ENCODE data around the gene SYPL1. TPM values are rescaled to one million over a fixed set of nuclear protein-coding genes. Genes with fewer than 3 reads are reported as not detected.
A peak's percentile ranks its signal among the peaks of the same experiment; 100 is the strongest.

Gene SYPL1
- total RNA-seq, 1 donor = 40.6 TPM

DNA sequence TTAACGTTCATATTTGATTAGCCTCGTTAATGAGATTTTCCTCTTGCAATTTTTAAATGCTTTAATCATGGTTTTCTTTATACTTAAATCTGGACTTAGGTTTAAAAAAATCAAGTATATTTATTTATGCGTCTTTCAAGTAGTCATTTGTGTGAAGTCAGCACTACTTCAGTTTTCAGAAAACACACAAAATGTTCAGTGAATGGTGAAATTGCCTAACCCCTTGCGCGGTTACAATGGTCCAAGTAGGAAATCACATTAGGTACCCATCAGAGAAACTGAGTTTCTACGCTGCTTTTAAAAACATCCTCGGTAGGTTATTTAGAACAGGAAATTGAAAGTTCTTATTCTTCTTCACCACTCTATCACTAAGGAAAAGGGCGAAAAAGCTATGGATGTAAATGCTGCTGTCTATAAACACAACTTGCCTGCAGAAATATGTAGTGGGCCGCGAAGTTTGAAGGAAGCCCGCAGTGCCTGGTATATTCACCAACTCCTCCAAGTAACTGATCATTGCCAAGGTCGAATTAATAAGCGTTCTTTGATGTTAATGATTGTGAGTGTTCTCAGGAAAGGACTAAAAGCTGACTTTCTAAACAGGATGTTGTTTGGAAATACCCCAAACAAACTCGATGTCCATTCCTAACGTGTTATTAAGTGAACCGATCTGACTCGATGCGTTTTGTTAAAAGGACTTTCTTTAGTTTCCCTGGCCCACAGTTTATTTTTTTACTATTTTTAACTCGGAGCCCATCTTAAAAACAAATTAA lies 1.0 kb downstream of the SYPL1 start:
- peaks cover 53% of the 10 kb centered on the region for H3K4me1 ChIP-seq (ENCODE audit: insufficient read depth, low read length)
- no peaks in the 10 kb centered on the region for H3K27me3 ChIP-seq (ENCODE audit: insufficient read depth, low read length)
- peak overlapping the region; percentile 83 for H3K4me3 ChIP-seq (ENCODE audit: low read length)
- no peaks in the 10 kb centered on the region for H3K9me3 ChIP-seq (ENCODE audit: low read depth, low read length)

DNA sequence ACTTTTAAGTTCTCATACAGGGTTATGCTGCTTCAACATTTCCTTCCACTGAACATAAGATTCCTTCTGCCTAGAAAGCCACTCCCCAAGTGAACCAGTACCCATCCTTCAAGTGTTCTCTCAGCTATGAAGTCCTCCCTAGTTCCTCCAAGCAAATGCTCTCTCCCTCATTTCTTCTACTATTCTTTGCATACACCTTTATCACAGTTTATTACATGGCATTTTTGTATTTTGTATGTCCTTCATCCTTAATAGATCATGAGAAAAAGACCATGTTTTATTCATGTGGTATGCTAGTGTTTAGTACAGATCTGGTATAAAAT lies 1.9 kb downstream of the SYPL1 start:
- Histone ChIP-seq H3K4me3 (ENCODE audit: low read length) (no peak overlapping the region), H3K4me1 (ENCODE audit: insufficient read depth, low read length) (peaks cover 50% of the 10 kb centered on the region)

DNA sequence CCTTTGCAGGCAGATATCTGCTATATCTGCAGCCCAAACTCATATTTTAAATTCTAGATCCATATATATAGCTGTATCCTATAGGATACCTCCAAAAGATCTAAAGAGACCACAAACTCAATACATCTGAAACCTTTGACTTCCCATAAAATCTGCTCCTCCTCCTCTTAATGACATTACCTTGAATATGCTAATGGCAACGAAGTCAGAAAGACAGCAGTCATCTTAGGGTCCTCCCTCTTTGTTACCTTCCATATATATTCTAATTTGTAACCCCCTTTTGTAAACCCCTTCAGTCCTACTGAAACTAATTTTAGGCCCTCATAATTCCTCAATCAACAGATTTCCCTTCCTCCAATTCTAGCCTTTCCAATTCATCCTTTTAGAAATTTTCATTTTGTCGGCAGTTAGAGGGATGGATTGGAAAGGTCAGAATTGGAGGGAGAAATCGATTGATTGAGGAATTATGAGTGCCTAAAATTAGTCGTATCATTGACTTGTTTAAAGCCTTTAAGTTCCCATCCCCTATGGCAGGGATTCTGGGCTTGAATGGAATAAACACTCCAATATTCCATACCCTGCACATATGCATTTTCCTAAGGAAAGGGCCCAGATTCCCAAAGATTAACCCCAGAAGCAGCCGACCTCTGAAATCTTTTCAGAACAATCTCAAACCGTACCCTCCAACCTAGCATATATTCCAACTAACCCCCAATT lies 2.4 kb downstream of the SYPL1 start:
- Histone ChIP-seq H3K4me1 (ENCODE audit: insufficient read depth, low read length) (peaks cover 49% of the 10 kb centered on the region), H3K4me3 (ENCODE audit: low read length) (no peak overlapping the region), H3K9me3 (ENCODE audit: low read depth, low read length) (no peaks in the 10 kb centered on the region), H3K27me3 (ENCODE audit: insufficient read depth, low read length) (no peaks in the 10 kb centered on the region)

More for the DNA sequence above, 1.9 kb downstream of the SYPL1 start:
- H3K27me3 ChIP-seq (ENCODE audit: insufficient read depth, low read length) = no peaks in the 10 kb centered on the region
- no peaks in the 10 kb centered on the region for H3K9me3 ChIP-seq (ENCODE audit: low read depth, low read length)

DNA sequence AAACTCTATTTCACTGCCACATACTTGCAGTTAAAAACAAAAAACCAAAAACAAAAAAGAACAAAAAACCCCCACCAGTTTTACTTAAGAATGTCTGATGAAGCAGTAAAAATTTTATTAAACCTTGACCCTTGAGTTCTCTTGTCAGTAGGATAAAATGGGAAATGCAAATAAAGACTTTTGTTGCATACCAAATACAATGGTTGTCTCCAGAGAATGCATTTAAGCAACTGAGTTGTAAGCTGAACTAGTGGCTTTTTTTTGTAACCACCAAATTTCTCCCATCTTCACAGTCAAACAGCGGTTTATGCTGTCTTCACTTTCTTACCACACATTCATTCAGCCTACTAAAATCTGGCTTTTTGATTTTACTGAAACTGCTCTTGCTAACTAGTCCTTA lies 3.1 kb downstream of the SYPL1 start:
- Histone ChIP-seq H3K4me3 (ENCODE audit: low read length) (no peak overlapping the region), H3K4me1 (ENCODE audit: insufficient read depth, low read length) (peaks cover 46% of the 10 kb centered on the region), H3K9me3 (ENCODE audit: low read depth, low read length) (no peaks in the 10 kb centered on the region), H3K27me3 (ENCODE audit: insufficient read depth, low read length) (no peaks in the 10 kb centered on the region)

DNA sequence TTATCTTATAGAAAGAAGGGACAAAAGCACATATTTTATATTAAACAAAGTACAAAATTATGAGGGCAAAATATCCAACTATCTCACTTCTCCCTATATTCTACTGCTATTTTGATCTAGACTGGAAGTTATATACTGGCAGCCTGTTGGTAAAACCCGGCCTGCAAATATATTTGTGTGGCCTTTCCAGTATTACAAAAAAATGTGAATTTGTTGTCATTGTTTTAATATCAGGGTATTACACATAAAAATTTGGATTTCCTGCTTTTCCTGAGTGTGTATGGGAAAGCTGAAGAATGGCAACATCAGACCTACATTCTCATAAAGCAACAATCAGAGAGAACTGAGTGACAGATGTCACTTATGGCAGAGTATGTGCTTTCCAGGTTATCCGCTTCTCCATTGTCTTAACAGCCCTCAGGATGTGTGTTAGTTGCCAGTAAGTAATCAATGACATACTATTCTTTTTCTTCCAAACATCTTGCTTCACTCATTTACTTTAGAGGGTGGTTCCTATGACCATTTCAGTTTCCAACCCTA lies 7.3 kb downstream of the SYPL1 start:
- Histone ChIP-seq H3K9me3 (ENCODE audit: low read depth, low read length) (no peaks in the 10 kb centered on the region), H3K4me1 (ENCODE audit: insufficient read depth, low read length) (peaks cover 31% of the 10 kb centered on the region), H3K4me3 (ENCODE audit: low read length) (no peak overlapping the region), H3K27me3 (ENCODE audit: insufficient read depth, low read length) (no peaks in the 10 kb centered on the region)

DNA sequence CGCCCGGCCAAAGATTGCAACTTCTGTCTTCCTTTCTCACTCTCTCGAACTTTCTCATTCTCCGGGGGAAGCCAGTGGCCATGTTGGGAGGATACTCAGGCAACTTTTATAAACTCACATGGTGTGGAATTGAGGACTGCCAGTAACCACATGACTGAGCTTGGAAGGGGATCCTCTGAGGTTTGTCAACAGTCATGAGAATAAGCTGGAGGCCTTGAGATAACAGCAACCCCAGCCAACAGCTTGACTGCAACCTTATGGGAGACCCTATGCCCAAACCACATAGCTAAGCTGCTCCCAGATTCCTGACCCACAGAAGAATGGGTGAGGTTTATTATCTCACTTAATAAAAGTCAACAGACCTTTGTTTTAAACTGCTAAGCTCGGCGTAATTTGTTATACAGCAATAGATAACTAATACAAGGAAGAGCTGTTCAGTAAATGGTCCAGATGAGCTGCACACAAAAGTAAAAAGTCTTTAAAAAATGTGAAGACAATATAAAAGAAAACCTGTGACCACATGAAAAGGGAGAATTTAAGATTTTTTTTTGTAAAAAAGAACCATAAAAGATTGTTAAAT lies 9.6 kb downstream of the SYPL1 start:
- no peaks in the 10 kb centered on the region for H3K9me3 ChIP-seq (ENCODE audit: low read depth, low read length)
- H3K4me3 ChIP-seq (ENCODE audit: low read length) = no peak overlapping the region
- peaks cover 21% of the 10 kb centered on the region for H3K4me1 ChIP-seq (ENCODE audit: insufficient read depth, low read length)
- H3K27me3 ChIP-seq (ENCODE audit: insufficient read depth, low read length) = no peaks in the 10 kb centered on the region

DNA sequence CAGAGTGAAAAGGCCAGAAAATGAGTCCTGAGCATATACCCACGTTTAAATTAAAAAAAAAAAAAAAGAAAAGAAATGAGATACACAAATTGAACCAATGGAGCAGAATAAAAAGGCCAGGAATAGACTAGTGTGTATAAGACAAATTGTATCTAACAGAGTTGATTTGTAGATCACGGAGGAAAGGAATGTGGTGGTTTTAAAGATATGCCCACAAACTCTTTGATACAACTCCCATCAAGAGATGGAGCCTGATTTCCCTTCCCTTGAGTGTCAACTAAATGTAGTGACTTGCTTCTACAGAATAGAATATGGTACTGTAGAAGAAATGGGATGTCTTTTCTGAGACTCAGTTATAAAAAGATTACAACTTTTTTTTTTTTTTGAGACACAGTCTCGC lies 10.4 kb downstream of the SYPL1 start:
- Histone ChIP-seq H3K4me3 (ENCODE audit: low read length) (no peak overlapping the region), H3K27me3 (ENCODE audit: insufficient read depth, low read length) (no peaks in the 10 kb centered on the region), H3K4me1 (ENCODE audit: insufficient read depth, low read length) (peaks cover 21% of the 10 kb centered on the region), H3K9me3 (ENCODE audit: low read depth, low read length) (no peaks in the 10 kb centered on the region)

DNA sequence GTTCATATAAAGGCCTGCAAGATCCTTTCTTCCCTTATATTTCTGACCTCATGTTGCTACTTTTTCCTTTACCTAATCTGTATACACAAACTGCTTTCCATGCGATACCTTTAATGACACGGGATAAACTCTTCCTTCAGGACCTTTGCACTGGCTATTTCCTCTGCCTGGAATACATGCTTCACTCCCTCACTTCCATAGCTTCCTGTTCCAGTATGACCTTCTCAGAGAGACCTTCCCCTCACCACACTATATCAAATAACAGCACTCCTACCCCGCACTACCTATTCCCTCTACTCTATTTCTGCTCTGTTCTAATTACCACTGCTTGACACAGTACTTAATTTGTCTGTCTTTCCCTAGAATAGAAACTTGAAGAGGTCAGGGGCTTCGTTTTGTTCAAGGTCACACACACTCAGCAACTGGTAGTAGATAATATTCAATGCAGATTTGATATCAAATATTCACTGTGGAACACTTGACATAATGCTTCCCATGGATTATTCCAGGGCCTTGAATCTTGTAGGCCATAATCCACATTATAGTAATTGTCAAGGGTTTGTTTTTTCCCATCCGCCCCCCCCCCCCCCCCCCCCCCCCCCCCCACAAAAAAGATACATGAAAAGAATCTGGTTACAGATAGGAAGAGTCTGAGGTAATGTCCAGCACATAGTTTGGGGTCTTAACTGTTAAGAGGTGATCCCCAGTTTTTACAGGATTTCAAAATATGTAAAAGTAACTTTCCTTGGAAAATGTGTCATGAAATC lies 11.1 kb downstream of the SYPL1 start:
- Histone ChIP-seq H3K9me3 (ENCODE audit: low read depth, low read length) (no peaks in the 10 kb centered on the region), H3K4me3 (ENCODE audit: low read length) (no peak overlapping the region), H3K4me1 (ENCODE audit: insufficient read depth, low read length) (peaks cover 21% of the 10 kb centered on the region), H3K27me3 (ENCODE audit: insufficient read depth, low read length) (no peaks in the 10 kb centered on the region)

DNA sequence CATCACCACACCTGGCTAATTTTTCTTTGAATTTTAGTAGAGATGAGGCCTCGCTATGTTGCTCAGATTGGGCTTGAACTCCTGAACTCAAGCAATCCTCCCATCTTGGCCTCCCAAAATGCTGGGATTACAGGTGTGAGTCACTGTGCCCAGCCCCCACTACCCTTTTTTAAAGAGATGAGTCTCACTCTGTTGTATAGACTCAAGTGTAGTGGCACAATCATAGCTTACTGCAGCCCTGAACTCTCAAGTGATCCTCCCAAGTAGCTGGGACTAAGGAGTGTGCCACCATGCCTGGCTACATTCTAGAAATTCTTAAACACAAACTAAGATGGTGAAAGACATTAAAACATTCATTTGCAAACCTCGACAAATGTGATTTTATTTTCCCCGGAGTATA lies 12.6 kb downstream of the SYPL1 start:
- Histone ChIP-seq H3K27me3 (ENCODE audit: insufficient read depth, low read length) (no peaks in the 10 kb centered on the region), H3K4me1 (ENCODE audit: insufficient read depth, low read length) (peaks cover 21% of the 10 kb centered on the region), H3K9me3 (ENCODE audit: low read depth, low read length) (no peaks in the 10 kb centered on the region), H3K4me3 (ENCODE audit: low read length) (no peak overlapping the region)

DNA sequence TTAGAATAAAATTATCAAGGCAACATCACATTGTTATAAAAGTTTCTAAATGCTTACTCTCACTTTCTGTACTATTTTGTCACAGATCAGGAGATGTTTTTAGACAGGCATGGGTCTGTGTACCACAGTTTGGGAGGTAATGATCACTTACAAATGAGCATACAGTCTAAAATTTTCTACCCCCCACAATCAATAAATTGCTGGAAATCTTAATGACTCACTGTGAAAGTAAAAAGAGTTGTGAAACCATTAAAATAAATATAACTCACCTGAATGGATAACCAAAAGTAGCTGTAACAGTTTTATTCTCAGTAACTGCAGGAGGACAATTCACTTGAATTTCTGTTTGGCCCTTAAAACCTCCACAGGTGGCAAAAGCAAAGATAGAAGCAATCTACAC lies 13.2 kb downstream of the SYPL1 start:
- no peaks in the 10 kb centered on the region for H3K9me3 ChIP-seq (ENCODE audit: low read depth, low read length)
- no peak overlapping the region for H3K4me3 ChIP-seq (ENCODE audit: low read length)
- no peaks in the 10 kb centered on the region for H3K27me3 ChIP-seq (ENCODE audit: insufficient read depth, low read length)
- peaks cover 18% of the 10 kb centered on the region for H3K4me1 ChIP-seq (ENCODE audit: insufficient read depth, low read length)

DNA sequence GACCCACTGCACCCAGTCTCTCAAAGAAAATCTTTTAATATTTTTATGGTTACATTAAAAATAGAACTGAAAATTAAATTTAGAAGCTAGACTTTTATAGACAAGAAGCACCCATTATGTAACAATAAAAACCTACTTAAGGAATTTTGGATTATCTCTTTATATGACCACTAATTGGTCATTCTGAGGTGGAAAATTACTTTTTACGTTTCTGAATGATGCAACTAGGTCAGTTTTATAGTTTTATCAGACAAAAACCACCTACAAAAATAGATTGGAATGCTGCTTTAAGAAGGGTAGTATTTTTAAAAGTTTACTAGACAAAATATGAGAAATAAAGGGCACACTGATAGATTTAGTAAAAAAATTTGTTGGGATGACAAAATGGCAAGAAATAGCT lies 16.5 kb downstream of the SYPL1 start:
- Histone ChIP-seq H3K4me3 (ENCODE audit: low read length) (no peak overlapping the region), H3K27me3 (ENCODE audit: insufficient read depth, low read length) (no peaks in the 10 kb centered on the region), H3K4me1 (ENCODE audit: insufficient read depth, low read length) (peaks cover 5% of the 10 kb centered on the region), H3K9me3 (ENCODE audit: low read depth, low read length) (no peaks in the 10 kb centered on the region)

DNA sequence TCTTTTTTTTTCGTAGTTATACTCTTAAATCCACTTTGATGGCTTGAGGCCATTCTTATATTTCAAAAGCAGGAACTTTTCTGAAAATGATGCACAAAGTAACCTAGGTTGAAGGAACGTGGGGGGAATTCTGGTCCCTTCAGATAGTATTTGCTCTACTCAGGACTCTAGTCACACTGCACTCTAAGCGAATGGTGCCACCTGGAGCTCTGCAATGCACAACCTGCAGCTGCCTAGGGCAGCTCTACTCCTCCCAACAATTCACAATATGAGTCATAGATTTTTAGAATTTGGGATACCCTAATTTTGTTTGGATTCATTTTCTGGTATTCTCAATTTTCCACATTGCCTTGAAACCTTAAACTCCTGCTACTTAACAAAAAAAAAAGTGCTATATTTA lies 17.3 kb downstream of the SYPL1 start:
- peaks cover 5% of the 10 kb centered on the region for H3K4me1 ChIP-seq (ENCODE audit: insufficient read depth, low read length)
- H3K27me3 ChIP-seq (ENCODE audit: insufficient read depth, low read length) = no peaks in the 10 kb centered on the region
- H3K9me3 ChIP-seq (ENCODE audit: low read depth, low read length) = no peaks in the 10 kb centered on the region
- H3K4me3 ChIP-seq (ENCODE audit: low read length) = no peak overlapping the region

DNA sequence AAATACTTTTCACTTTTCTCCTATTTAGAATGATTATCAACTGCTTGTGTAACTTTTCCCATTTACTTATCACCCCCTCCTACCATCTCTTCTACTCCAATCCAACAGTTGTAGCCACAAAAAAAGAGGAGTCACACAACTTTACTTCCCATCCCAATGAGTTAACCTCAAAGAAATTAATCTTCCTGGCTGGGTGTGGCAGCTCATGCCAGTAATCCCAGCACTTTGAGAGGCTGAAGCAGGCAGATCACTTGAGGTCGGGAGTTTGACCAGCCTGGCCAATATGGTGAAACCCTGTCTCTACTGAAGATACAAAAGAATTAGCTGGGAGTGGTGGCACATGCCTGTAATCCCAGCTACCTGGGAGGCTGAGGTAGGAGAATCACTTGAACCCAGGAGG lies 19.9 kb downstream of the SYPL1 start:
- H3K4me1 ChIP-seq (ENCODE audit: insufficient read depth, low read length) = no peaks in the 10 kb centered on the region
- no peaks in the 10 kb centered on the region for H3K9me3 ChIP-seq (ENCODE audit: low read depth, low read length)
- no peak overlapping the region for H3K4me3 ChIP-seq (ENCODE audit: low read length)
- no peaks in the 10 kb centered on the region for H3K27me3 ChIP-seq (ENCODE audit: insufficient read depth, low read length)

DNA sequence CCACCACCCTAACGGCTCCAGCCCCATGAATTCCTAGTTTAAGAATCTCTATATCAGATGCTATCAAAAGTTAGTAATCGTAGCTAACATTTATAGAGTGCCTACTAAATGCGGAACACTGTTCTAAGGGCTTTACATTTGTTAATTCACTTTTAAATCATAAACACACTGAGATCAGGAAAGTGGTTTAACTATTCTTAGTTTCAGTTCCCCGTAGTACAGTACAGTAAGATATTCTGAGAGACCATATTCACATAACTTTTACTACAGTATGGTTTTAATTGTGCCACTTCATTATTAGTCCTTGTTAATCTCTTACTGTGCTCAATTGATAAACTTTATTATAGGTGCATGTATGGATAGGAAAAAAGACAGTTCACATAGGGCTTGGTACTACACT lies 22.5 kb downstream of the SYPL1 start:
- no peak overlapping the region for H3K4me3 ChIP-seq (ENCODE audit: low read length)

DNA sequence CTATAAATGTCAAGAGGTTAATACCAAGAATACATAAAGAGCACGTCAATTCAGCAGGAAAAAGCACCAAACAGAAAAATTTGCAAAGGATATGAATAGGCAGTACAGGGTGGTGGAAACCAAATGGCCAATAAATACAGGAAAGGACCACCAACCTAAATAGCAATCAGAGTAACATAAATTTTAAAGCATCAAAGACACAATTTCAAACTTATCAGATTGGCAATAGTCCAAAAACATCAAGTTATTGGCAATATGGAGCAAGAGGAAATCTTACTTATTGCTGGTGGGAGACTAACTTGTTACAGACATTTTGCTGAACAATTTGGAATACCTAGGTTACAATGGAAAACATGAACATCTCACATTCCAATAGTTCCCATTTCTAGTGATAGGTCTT lies 24.1 kb downstream of the SYPL1 start:
- no peak overlapping the region for H3K4me3 ChIP-seq (ENCODE audit: low read length)
- H3K4me1 ChIP-seq (ENCODE audit: insufficient read depth, low read length) = no peaks in the 10 kb centered on the region
- H3K27me3 ChIP-seq (ENCODE audit: insufficient read depth, low read length) = no peaks in the 10 kb centered on the region
- H3K9me3 ChIP-seq (ENCODE audit: low read depth, low read length) = no peaks in the 10 kb centered on the region

More for the DNA sequence above, 22.5 kb downstream of the SYPL1 start:
- H3K27me3 ChIP-seq (ENCODE audit: insufficient read depth, low read length) = no peaks in the 10 kb centered on the region
- H3K4me1 ChIP-seq (ENCODE audit: insufficient read depth, low read length) = no peaks in the 10 kb centered on the region
- H3K9me3 ChIP-seq (ENCODE audit: low read depth, low read length) = no peaks in the 10 kb centered on the region

Measured in mononuclear cell (primary cell).